Measurements from ENCODE around the gene FAM177A1.

- no peak for TF ChIP-seq CTCF (IDR thresholded peaks at IDR 0.05)
- no peak for TF ChIP-seq POLR2AphosphoS5 (IDR thresholded peaks at IDR 0.05; ENCODE audit: low read depth, low read length)
- no peak for TF ChIP-seq TCF7L2 (IDR thresholded peaks at IDR 0.05; ENCODE audit: low read depth, low read length)
- no peak for TF ChIP-seq SIN3A (IDR thresholded peaks at IDR 0.05; ENCODE audit: borderline replicate concordance, insufficient read depth, low read depth, low read length)
Measured at GRCh38 chr14:35046751-35047536, 872 bp downstream of the FAM177A1 start.
